SK-N-SH treated with all-trans-retinoic acid at 6 μM for 48 hours (cell line): ENCODE data around the gene ZNF100.

Experiments
- ARNTL ChIP-seq: fragments of 450-650 bp; formaldehyde crosslinking; IDR thresholded peaks from 2 replicates; pipeline ENCODE4 v1.5.0; 2020; ENCODE audit warnings: low read depth, mild to moderate bottlenecking, moderate library complexity, borderline replicate concordance
- ISL1 ChIP-seq: fragments of 250-450 bp; sonication (Bioruptor Pico); IDR thresholded peaks from 2 replicates; pipeline ENCODE4 v2.1.2; 2022; ENCODE audit warnings: mild to moderate bottlenecking, moderate library complexity
- TCF4 ChIP-seq: fragments of 250-450 bp; sonication (Bioruptor Pico); IDR thresholded peaks from 2 replicates; pipeline ENCODE4 v1.8.0; 2021; ENCODE audit warnings: mild to moderate bottlenecking, moderate library complexity, borderline replicate concordance
- TOX ChIP-seq: fragments of 250-450 bp; sonication (Bioruptor Pico); IDR thresholded peaks from 2 replicates; pipeline ENCODE4 v1.8.0; 2021; ENCODE audit warnings: mild to moderate bottlenecking, moderate library complexity, borderline replicate concordance
- ZNF70 ChIP-seq: fragments of 450-650 bp; formaldehyde crosslinking; IDR thresholded peaks from 2 replicates; pipeline ENCODE4 v1.5.0; 2020; ENCODE audit warnings: mild to moderate bottlenecking, moderate library complexity
- TF ChIP-seq, protein P1 (sequence below): fragments of 250-450 bp; sonication (Bioruptor Pico); IDR thresholded peaks from 2 replicates; pipeline ENCODE4 v1.5.1; 2020; ENCODE audit warnings: low read depth, mild to moderate bottlenecking, moderate library complexity
- TF ChIP-seq, protein P2 (sequence below): fragments of 250-450 bp; sonication (Bioruptor Pico); IDR thresholded peaks from 2 replicates; pipeline ENCODE4 v1.8.0; 2020; ENCODE audit warnings: mild to moderate bottlenecking, moderate library complexity, borderline replicate concordance
- TF ChIP-seq, protein P3 (sequence below): fragments of 250-450 bp; sonication (Bioruptor Pico); IDR thresholded peaks from 2 replicates; pipeline ENCODE4 v1.5.1; 2021; ENCODE audit warnings: mild to moderate bottlenecking, moderate library complexity

DNA sequence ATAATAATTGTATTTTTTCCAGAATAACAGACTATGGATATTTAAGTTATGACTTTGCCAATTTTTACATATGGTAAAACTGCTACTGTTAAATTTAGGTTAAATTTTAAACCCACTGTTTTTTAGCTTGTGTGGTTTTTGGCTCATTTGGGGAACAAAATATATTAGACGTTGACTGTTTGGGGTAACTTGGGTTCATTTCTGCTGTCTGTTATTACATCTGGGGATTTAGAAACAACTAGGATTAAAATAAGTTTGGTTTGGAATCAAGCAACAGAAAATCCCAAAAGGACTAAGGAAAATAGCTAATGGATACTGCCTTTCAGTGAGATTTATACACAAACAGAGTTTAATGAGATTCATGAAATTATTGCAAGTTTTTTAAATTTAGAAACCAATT, 92.9 kb downstream of the ZNF100 start:
- no peak for TF ChIP-seq TOX (CRISPR knock-in tag)
- TF ChIP-seq ZNF70 = no peak
- TF ChIP-seq, protein P1, sequence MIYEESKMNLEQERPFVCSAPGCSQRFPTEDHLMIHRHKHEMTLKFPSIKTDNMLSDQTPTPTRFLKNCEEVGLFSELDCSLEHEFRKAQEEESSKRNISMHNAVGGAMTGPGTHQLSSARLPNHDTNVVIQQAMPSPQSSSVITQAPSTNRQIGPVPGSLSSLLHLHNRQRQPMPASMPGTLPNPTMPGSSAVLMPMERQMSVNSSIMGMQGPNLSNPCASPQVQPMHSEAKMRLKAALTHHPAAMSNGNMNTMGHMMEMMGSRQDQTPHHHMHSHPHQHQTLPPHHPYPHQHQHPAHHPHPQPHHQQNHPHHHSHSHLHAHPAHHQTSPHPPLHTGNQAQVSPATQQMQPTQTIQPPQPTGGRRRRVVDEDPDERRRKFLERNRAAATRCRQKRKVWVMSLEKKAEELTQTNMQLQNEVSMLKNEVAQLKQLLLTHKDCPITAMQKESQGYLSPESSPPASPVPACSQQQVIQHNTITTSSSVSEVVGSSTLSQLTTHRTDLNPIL = no peak
- TF ChIP-seq, protein P2, sequence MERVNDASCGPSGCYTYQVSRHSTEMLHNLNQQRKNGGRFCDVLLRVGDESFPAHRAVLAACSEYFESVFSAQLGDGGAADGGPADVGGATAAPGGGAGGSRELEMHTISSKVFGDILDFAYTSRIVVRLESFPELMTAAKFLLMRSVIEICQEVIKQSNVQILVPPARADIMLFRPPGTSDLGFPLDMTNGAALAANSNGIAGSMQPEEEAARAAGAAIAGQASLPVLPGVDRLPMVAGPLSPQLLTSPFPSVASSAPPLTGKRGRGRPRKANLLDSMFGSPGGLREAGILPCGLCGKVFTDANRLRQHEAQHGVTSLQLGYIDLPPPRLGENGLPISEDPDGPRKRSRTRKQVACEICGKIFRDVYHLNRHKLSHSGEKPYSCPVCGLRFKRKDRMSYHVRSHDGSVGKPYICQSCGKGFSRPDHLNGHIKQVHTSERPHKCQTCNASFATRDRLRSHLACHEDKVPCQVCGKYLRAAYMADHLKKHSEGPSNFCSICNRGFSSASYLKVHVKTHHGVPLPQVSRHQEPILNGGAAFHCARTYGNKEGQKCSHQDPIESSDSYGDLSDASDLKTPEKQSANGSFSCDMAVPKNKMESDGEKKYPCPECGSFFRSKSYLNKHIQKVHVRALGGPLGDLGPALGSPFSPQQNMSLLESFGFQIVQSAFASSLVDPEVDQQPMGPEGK (CRISPR knock-in tag) = no peak
- TF ChIP-seq TCF4 = no peak
- TF ChIP-seq ARNTL (CRISPR knock-in tag) = no peak
- TF ChIP-seq, protein P3, sequence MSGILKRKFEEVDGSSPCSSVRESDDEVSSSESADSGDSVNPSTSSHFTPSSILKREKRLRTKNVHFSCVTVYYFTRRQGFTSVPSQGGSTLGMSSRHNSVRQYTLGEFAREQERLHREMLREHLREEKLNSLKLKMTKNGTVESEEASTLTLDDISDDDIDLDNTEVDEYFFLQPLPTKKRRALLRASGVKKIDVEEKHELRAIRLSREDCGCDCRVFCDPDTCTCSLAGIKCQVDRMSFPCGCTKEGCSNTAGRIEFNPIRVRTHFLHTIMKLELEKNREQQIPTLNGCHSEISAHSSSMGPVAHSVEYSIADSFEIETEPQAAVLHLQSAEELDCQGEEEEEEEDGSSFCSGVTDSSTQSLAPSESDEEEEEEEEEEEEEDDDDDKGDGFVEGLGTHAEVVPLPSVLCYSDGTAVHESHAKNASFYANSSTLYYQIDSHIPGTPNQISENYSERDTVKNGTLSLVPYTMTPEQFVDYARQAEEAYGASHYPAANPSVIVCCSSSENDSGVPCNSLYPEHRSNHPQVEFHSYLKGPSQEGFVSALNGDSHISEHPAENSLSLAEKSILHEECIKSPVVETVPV = no peak
- no peak for TF ChIP-seq ISL1
